ENCODE results near the gene TRIP10. TPM values are rescaled to one million over a fixed set of nuclear protein-coding genes. Genes with fewer than 3 reads are reported as not detected.

The TRIP10 gene
- total and polyA plus RNA-seq, 2 of the 8 experiments (the other 6 are each of a cell fraction or from before 2014, with no cell fraction given): 27.8 to 69.5 TPM

DNA sequence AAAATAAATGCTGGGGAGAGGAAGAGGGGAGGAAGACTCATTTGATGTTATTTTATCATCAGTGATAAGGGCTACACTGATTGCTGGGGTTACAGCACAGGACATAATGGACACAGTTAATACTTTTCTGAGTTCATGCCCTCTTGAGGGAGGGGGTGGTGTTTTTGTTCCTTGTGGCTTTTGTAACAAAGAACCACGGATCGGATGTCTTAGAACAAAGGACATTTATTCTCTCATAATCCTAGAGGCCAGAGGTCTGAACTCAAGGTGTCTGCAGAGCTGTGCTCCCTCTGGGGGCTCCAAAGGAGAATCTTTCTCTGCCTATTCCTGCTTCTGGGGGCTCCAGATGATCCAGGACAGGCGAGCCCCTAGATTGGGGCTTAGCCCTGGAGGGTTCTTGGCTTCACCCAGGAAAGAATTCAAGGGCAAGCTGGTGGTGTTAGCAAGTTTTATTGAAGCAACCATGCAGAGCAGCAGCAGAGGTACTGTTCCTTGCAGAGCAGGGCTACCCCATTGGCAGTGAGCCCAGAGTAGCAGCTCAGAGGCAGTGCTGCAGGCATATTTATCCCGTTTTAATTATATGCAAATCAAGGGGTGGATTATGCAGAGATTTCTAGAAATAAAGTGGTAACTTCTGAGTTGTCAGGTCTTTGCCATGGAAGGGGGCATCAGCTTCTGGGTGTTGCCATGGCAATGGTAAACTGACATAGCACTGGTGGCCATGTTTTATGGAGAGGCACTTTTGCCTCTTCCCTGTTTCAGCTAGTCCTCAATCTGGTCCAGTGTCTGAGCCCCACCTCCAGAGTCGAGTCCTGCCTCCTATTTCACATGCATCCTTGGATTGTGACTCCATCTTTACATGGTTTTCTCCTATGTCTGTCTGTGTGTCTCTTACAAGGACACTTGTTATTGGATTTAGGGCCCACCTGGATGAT is 51.0 kb downstream of the TRIP10 start:
- Histone ChIP-seq H3K9me3 (ENCODE audit: insufficient read depth in 2 of 2, low read depth in 1 of 2, low read length in 1 of 2) (peaks cover 39 to 48% of the 10 kb centered on the region in 2 experiments), H3K9ac (replicated peaks in 1 of 4; ENCODE audit: extremely low read depth in 1 of 4, low read depth in 3 of 4, low read length in 3 of 4) (no peak overlapping the region), H3K79me2 (ENCODE audit: control insufficient read depth in 1 of 2, insufficient read depth in 2 of 2, low read length in 2 of 2) (no peaks in the 10 kb centered on the region), H3K4me1 (replicated peaks in 1 of 4; ENCODE audit: control insufficient read depth in 3 of 4, insufficient read depth in 4 of 4, low read length in 3 of 4) (no peaks in the 10 kb centered on the region), H4K91ac (replicated peaks; ENCODE audit: insufficient read length, low read length) (no peak overlapping the region), H3K36me3 (ENCODE audit: control insufficient read depth in 2 of 4, insufficient read depth in 4 of 4, low read length in 3 of 4) (no peaks in the 10 kb centered on the region), H3K56ac (replicated peaks; ENCODE audit: insufficient read length, low read depth, low read length) (no peak overlapping the region), H2BK15ac (ENCODE audit: low read length) (no peak overlapping the region), H2AK5ac (ENCODE audit: low read depth, low read length) (no peak overlapping the region), H2BK120ac (replicated peaks; ENCODE audit: low read depth, low read length) (no peak overlapping the region), H3K27me3 (replicated peaks in 1 of 4; ENCODE audit: control insufficient read depth in 3 of 4, extremely low read depth in 1 of 4, insufficient read depth in 3 of 4, low read length in 3 of 4) (no peaks in the 10 kb centered on the region), H3K4me3 (ENCODE audit: extremely low read depth in 1 of 4, insufficient read depth in 2 of 4, low read depth in 3 of 4, low read length in 4 of 4) (no peak overlapping the region), H3K4ac (replicated peaks; ENCODE audit: insufficient read length, low read depth, low read length) (no peak overlapping the region), H3K4me2 (ENCODE audit: insufficient read depth in 1 of 2, low read depth in 2 of 2, low read length in 2 of 2) (no peak overlapping the region), H2BK5ac (ENCODE audit: low read depth, low read length) (no peak overlapping the region), H3K18ac (ENCODE audit: extremely low read depth, low read length) (no peak overlapping the region), H2BK12ac (ENCODE audit: low read depth, low read length) (no peak overlapping the region), H3K23me2 (ENCODE audit: low read depth, low read length) (no peaks in the 10 kb centered on the region), H3K79me1 (ENCODE audit: low read depth, low read length) (no peaks in the 10 kb centered on the region), H3K14ac (ENCODE audit: insufficient read length) (no peak overlapping the region), H3K23ac (ENCODE audit: insufficient read length) (no peak overlapping the region), H4K8ac (ENCODE audit: extremely low read depth, insufficient read depth, low read length) (no peak overlapping the region), H3K27ac (ENCODE audit: low read depth, low read length) (no peak overlapping the region), H4K5ac (ENCODE audit: insufficient read length, low read depth, low read length) (no peak overlapping the region), H2AFZ (ENCODE audit: low read length) (no peak overlapping the region), H2BK20ac (ENCODE audit: low read length) (no peak overlapping the region), H4K20me1 (replicated peaks in 1 of 2; ENCODE audit: control insufficient read depth in 1 of 2, insufficient read depth in 2 of 2, low read length in 2 of 2) (no peaks in the 10 kb centered on the region)
- CTCF ChIA-PET (ENCODE audit: partially characterized antibody): no interaction called here
- FAIRE-seq (no peak), DNase-seq (ENCODE audit: low read depth in 1 of 2, low spot score in 2 of 2) (no peak)
- WGBS, 2 experiments (ENCODE audit: extremely low coverage in 1 of 2, insufficient coverage in 1 of 2, insufficient read length in 1 of 2, insufficient replicate concordance in 2 of 2, low coverage in 1 of 2, low lambda C conversion rate in 2 of 2, missing lambda C conversion rate in 1 of 2): 70% methylated on average over 5 of the region's 5 CpGs; no CpG with 5 or more reads in 1 of the 2 experiments
- POLR2A ChIA-PET (ENCODE audit: partially characterized antibody): interaction anchor here (1.1 kb wide), 1 partner anchor 11 kb away, joined by 3 read pairs; no protein-coding TSS in a partner anchor
- TF ChIP-seq RXRA (IDR thresholded peaks at IDR 0.05; ENCODE audit: insufficient read depth, low read depth, low read length) (no peak), TBP (IDR thresholded peaks at IDR 0.05; ENCODE audit: low read depth, low read length) (no peak), RAD21 (IDR thresholded peaks at IDR 0.05 in 1 of 2, conservative IDR thresholded peaks at IDR 0.05 in 1 of 2; ENCODE audit: low read depth in 2 of 2, low read length in 2 of 2) (no peak), POLR2A (IDR thresholded peaks at IDR 0.05; ENCODE audit: control extremely low read depth in 1 of 2, low read depth in 2 of 2, low read length in 2 of 2) (no peak), CHD2 (IDR thresholded peaks at IDR 0.05; ENCODE audit: low read length) (no peak), EGR1 (IDR thresholded peaks at IDR 0.05; ENCODE audit: borderline replicate concordance, low read depth, low read length) (no peak), TAF1 (IDR thresholded peaks at IDR 0.05; ENCODE audit: low read depth, low read length) (no peak), TEAD4 (IDR thresholded peaks at IDR 0.05; ENCODE audit: low read depth, low read length) (no peak), CREB1 (IDR thresholded peaks at IDR 0.05) (no peak), KDM5A (IDR thresholded peaks at IDR 0.05; ENCODE audit: low read length) (no peak), PHF8 (conservative IDR thresholded peaks at IDR 0.05; ENCODE audit: low read depth, low read length) (no peak), SP2 (IDR thresholded peaks at IDR 0.05; ENCODE audit: low read length) (no peak)
- TF ChIP-seq, protein P1, sequence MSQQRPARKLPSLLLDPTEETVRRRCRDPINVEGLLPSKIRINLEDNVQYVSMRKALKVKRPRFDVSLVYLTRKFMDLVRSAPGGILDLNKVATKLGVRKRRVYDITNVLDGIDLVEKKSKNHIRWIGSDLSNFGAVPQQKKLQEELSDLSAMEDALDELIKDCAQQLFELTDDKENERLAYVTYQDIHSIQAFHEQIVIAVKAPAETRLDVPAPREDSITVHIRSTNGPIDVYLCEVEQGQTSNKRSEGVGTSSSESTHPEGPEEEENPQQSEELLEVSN (IDR thresholded peaks at IDR 0.05): no peak
